Esophagus squamous epithelium (tissue), 4 donors: ENCODE results near the gene DOK1.

Source experiments
- CTCF ChIP-seq, 6 experiments: fragments of 450-650 bp in 4 of 6; fragments of 200-600 bp in 2 of 6; sonication (generic) in 2 of 6; IDR thresholded peaks; one replicate each; pipeline ENCODE4 v1.5.1; 2016 to 2019; ENCODE audit warnings: antibody characterized with exemption in 6 of 6, mild to moderate bottlenecking in 4 of 6, moderate library complexity in 4 of 6
- POLR2A ChIP-seq, 4 donors: fragments of 450-650 bp; IDR thresholded peaks; one replicate each; pipeline ENCODE4 v1.6.1; 2017; ENCODE audit warnings: antibody characterized with exemption in 4 of 4, mild to moderate bottlenecking in 4 of 4, moderate library complexity in 3 of 4

GRCh38 chr2:74553892-74554819 lies at the start of gene DOK1, which contains the start of gene LOXL3:
- no peak for TF ChIP-seq CTCF (IDR thresholded peaks at IDR 0.05)
- peak in 1 of 4 donors; percentile 47 for TF ChIP-seq POLR2A (IDR thresholded peaks at IDR 0.05)
